Measurements from ENCODE around the gene HMGXB3. TPM values are rescaled to one million over a fixed set of nuclear protein-coding genes. Genes with fewer than 3 reads are reported as not detected.
A peak's percentile ranks its signal among the peaks of the same experiment; 100 is the strongest.

Gene HMGXB3
- total RNA-seq, 2 experiments from 2014 or later = 29.4 to 31.7 TPM

- ChIA-PET CTCF (interaction anchor here (0.6 to 2.1 kb wide), 9 partner anchors 8 to 258 kb away, joined by 3 to 8 read pairs (median 5); no protein-coding TSS in a partner anchor), POLR2A (no interaction called here)
- H3K36me3 Mint-ChIP-seq (ENCODE audit: low read depth) = peaks cover 5% of the 10 kb centered on the region
- H3K9me3 Mint-ChIP-seq = peaks cover 3% of the 10 kb centered on the region
- peaks cover 32% of the 10 kb centered on the region for H3K4me1 Mint-ChIP-seq
- no peak overlapping the region for H3K27ac Mint-ChIP-seq
- no peak for DNase-seq
- H3K27me3 Mint-ChIP-seq = no peaks in the 10 kb centered on the region
- H3K4me3 Mint-ChIP-seq = no peak overlapping the region
Measured at GRCh38 chr5:149962601-149963300, 37.8 kb upstream of the HMGXB3 start.

- peaks cover 3% of the 10 kb centered on the region for H3K9me3 Mint-ChIP-seq
- H3K27me3 Mint-ChIP-seq = no peaks in the 10 kb centered on the region
- ChIA-PET CTCF (interaction anchor here (0.7 to 1.1 kb wide), 2 partner anchors 126 to 195 kb away, joined by 3 read pairs; no protein-coding TSS in a partner anchor), POLR2A (no interaction called here)
- H3K27ac Mint-ChIP-seq = no peak overlapping the region
- H3K4me3 Mint-ChIP-seq = no peak overlapping the region
- peaks cover 5% of the 10 kb centered on the region for H3K36me3 Mint-ChIP-seq (ENCODE audit: low read depth)
- peaks cover 32% of the 10 kb centered on the region for H3K4me1 Mint-ChIP-seq
- no peak for DNase-seq
Measured at GRCh38 chr5:149963729-149964128, 36.8 kb upstream of the HMGXB3 start.

GRCh38 chr5:149966946-149967345 lies 33.6 kb upstream of the HMGXB3 start:
- peaks cover 9% of the 10 kb centered on the region for H3K4me1 Mint-ChIP-seq
- ChIA-PET CTCF (interaction anchor here (1.1 kb wide), 1 partner anchor 733 kb away, joined by 4 read pairs; no protein-coding TSS in a partner anchor), POLR2A (no interaction called here)
- H3K27ac Mint-ChIP-seq = no peak overlapping the region
- H3K4me3 Mint-ChIP-seq = no peak overlapping the region
- peaks cover 5% of the 10 kb centered on the region for H3K36me3 Mint-ChIP-seq (ENCODE audit: low read depth)
- H3K27me3 Mint-ChIP-seq = no peaks in the 10 kb centered on the region
- no peak for DNase-seq
- H3K9me3 Mint-ChIP-seq = no peaks in the 10 kb centered on the region

- Mint-ChIP-seq H3K9me3 (no peaks in the 10 kb centered on the region), H3K27ac (no peak overlapping the region), H3K36me3 (ENCODE audit: low read depth) (peaks cover 2% of the 10 kb centered on the region), H3K4me1 (no peaks in the 10 kb centered on the region), H3K27me3 (no peaks in the 10 kb centered on the region), H3K4me3 (no peak overlapping the region)
- POLR2A ChIA-PET = no interaction called here
- DNase-seq = no peak
- CTCF ChIA-PET = interaction anchor here (1.2 to 1.6 kb wide), 2 partner anchors 9 to 21 kb away, joined by 4 to 5 read pairs; no protein-coding TSS in a partner anchor
Measured at GRCh38 chr5:149969181-149969930, 31.2 kb upstream of the HMGXB3 start.

- DNase-seq = no peak
- CTCF ChIA-PET = interaction anchor here (0.9 to 1.5 kb wide), 3 partner anchors 15 to 25 kb away, joined by 3 to 4 read pairs (median 3); partner anchors contain the start of gene TIGD6
- no peaks in the 10 kb centered on the region for H3K9me3 Mint-ChIP-seq
- H3K4me1 Mint-ChIP-seq = no peaks in the 10 kb centered on the region
- H3K27me3 Mint-ChIP-seq = no peaks in the 10 kb centered on the region
- H3K27ac Mint-ChIP-seq = no peak overlapping the region
- H3K36me3 Mint-ChIP-seq (ENCODE audit: low read depth) = peaks cover 8% of the 10 kb centered on the region
- no peak overlapping the region for H3K4me3 Mint-ChIP-seq
- POLR2A ChIA-PET = no interaction called here
Measured at GRCh38 chr5:149975409-149975808, 25.1 kb upstream of the HMGXB3 start.

GRCh38 chr5:149979896-149980295 lies 20.6 kb upstream of the HMGXB3 start:
- CTCF ChIA-PET = interaction anchor here (0.8 kb wide), 1 partner anchor 20 kb away, joined by 5 read pairs; no protein-coding TSS in a partner anchor
- peaks cover 5% of the 10 kb centered on the region for H3K36me3 Mint-ChIP-seq (ENCODE audit: low read depth)

GRCh38 chr5:149981206-149981605 lies 19.3 kb upstream of the HMGXB3 start:
- POLR2A ChIA-PET = no interaction called here
- H3K9me3 Mint-ChIP-seq = no peaks in the 10 kb centered on the region
- DNase-seq = no peak
- H3K27ac Mint-ChIP-seq = no peak overlapping the region
- CTCF ChIA-PET = interaction anchor here (1.0 to 2.1 kb wide), 3 partner anchors 10 to 147 kb away, joined by 3 to 9 read pairs (median 8); no protein-coding TSS in a partner anchor
- no peaks in the 10 kb centered on the region for H3K27me3 Mint-ChIP-seq
- peaks cover 2% of the 10 kb centered on the region for H3K36me3 Mint-ChIP-seq (ENCODE audit: low read depth)
- H3K4me3 Mint-ChIP-seq = no peak overlapping the region
- no peaks in the 10 kb centered on the region for H3K4me1 Mint-ChIP-seq

More at GRCh38 chr5:149979896-149980295, 20.6 kb upstream of the HMGXB3 start:
- H3K4me1 Mint-ChIP-seq = no peaks in the 10 kb centered on the region
- DNase-seq = no peak
- H3K9me3 Mint-ChIP-seq = no peaks in the 10 kb centered on the region
- no peak overlapping the region for H3K27ac Mint-ChIP-seq
- POLR2A ChIA-PET = no interaction called here
- no peaks in the 10 kb centered on the region for H3K27me3 Mint-ChIP-seq
- no peak overlapping the region for H3K4me3 Mint-ChIP-seq

GRCh38 chr5:149982505-149982904 lies 18.0 kb upstream of the HMGXB3 start:
- Mint-ChIP-seq H3K4me3 (no peak overlapping the region), H3K4me1 (no peaks in the 10 kb centered on the region), H3K27ac (no peak overlapping the region), H3K9me3 (no peaks in the 10 kb centered on the region), H3K27me3 (no peaks in the 10 kb centered on the region), H3K36me3 (ENCODE audit: low read depth) (peaks cover 2% of the 10 kb centered on the region)
- no peak for DNase-seq
- ChIA-PET CTCF (interaction anchor here (1.3 to 2.1 kb wide), 3 partner anchors 9 to 149 kb away, joined by 4 to 9 read pairs (median 8); no protein-coding TSS in a partner anchor), POLR2A (no interaction called here)

- ChIA-PET POLR2A (no interaction called here), CTCF (no interaction called here)
- H3K27me3 Mint-ChIP-seq = no peaks in the 10 kb centered on the region
- no peaks in the 10 kb centered on the region for H3K9me3 Mint-ChIP-seq
- no peak overlapping the region for H3K27ac Mint-ChIP-seq
- H3K4me1 Mint-ChIP-seq = no peaks in the 10 kb centered on the region
- no peaks in the 10 kb centered on the region for H3K36me3 Mint-ChIP-seq (ENCODE audit: low read depth)
- no peak overlapping the region for H3K4me3 Mint-ChIP-seq
- no peak for DNase-seq
Measured at GRCh38 chr5:149988126-149988525, 12.4 kb upstream of the HMGXB3 start.

GRCh38 chr5:149990518-149991376 lies 9.8 kb upstream of the HMGXB3 start:
- no peaks in the 10 kb centered on the region for H3K9me3 Mint-ChIP-seq

GRCh38 chr5:149993471-149993870 lies 7.1 kb upstream of the HMGXB3 start:
- Mint-ChIP-seq H3K27me3 (no peaks in the 10 kb centered on the region), H3K4me1 (no peaks in the 10 kb centered on the region), H3K27ac (no peak overlapping the region), H3K4me3 (no peak overlapping the region), H3K9me3 (no peaks in the 10 kb centered on the region), H3K36me3 (ENCODE audit: low read depth) (peaks cover 3% of the 10 kb centered on the region)
- POLR2A ChIA-PET = no interaction called here
- DNase-seq = no peak
- CTCF ChIA-PET = interaction anchor here (1.7 to 5.9 kb wide), 2 partner anchors 14 to 157 kb away, joined by 5 to 59 read pairs; no protein-coding TSS in a partner anchor

More at GRCh38 chr5:149990518-149991376, 9.8 kb upstream of the HMGXB3 start:
- no peaks in the 10 kb centered on the region for H3K36me3 Mint-ChIP-seq (ENCODE audit: low read depth)
- no peak overlapping the region for H3K4me3 Mint-ChIP-seq
- POLR2A ChIA-PET = interaction anchor here (0.7 kb wide), 1 partner anchor 338 kb away, joined by 3 read pairs; no protein-coding TSS in a partner anchor
- CTCF ChIA-PET = interaction anchor here (0.5 to 5.9 kb wide), 17 partner anchors 9 to 413 kb away, joined by 3 to 59 read pairs (median 4); no protein-coding TSS in a partner anchor
- H3K4me1 Mint-ChIP-seq = no peaks in the 10 kb centered on the region
- DNase-seq = peak; percentile 74
- H3K27me3 Mint-ChIP-seq = no peaks in the 10 kb centered on the region
- no peak overlapping the region for H3K27ac Mint-ChIP-seq
